K562 (cell line): ENCODE data around the gene IGF2BP1. TPM values are rescaled to one million over a fixed set of nuclear protein-coding genes. Genes with fewer than 3 reads are reported as not detected.

ENCODE experiments used
- BRCA1 ChIP-seq, 2 experiments: fragments of 450-650 bp in 1 of 2; sonication (generic) in 1 of 2; formaldehyde crosslinking in 1 of 2; IDR thresholded peaks; 2 replicates each; pipeline versions ENCODE4 v1.5.0 to v1.6.1; 2017 to 2020; ENCODE audit warnings: mild to moderate bottlenecking in 1 of 2, missing genetic modification reagents in 1 of 2
- ELF4 ChIP-seq: fragments of 450-650 bp; formaldehyde crosslinking; IDR thresholded peaks from 2 replicates; pipeline ENCODE4 v1.4.0; 2022; ENCODE audit warnings: missing genetic modification characterization
- GABPA ChIP-seq: fragments of 200-800 bp; sonication (Bioruptor generic); conservative IDR thresholded peaks from 2 replicates; pipeline ENCODE4 v1.6.1; 2016; ENCODE audit warnings: low read depth, missing genetic modification characterization, missing compliant biosample characterization
- ILK ChIP-seq: fragments of 450-650 bp; IDR thresholded peaks from 2 replicates; pipeline ENCODE4 v1.6.1; 2016; ENCODE audit warnings: missing genetic modification characterization, low read depth, mild to moderate bottlenecking, missing compliant biosample characterization, moderate library complexity, borderline replicate concordance
- KHSRP ChIP-seq: fragments of 450-650 bp; IDR thresholded peaks from 2 replicates; pipeline ENCODE4 v1.6.1; 2017
- MAFG ChIP-seq: fragments of 450-650 bp; conservative IDR thresholded peaks from 2 replicates; pipeline ENCODE4 v1.6.1; 2016; ENCODE audit warnings: missing genetic modification characterization, missing compliant biosample characterization
- MCM5 ChIP-seq: fragments of 450-650 bp; IDR thresholded peaks from 2 replicates; pipeline ENCODE4 v1.6.1; 2016; ENCODE audit warnings: low read depth
- NFXL1 ChIP-seq: fragments of 450-650 bp; formaldehyde crosslinking; IDR thresholded peaks from 2 replicates; pipeline ENCODE4 v1.4.0; 2021; ENCODE audit warnings: mild to moderate bottlenecking
- PATZ1 ChIP-seq: fragments of 250-450 bp; sonication (Bioruptor Pico); IDR thresholded peaks from 2 replicates; pipeline ENCODE4 v1.5.0; 2020; ENCODE audit warnings: mild to moderate bottlenecking, borderline replicate concordance
- PHTF2 ChIP-seq: fragments of 250-450 bp; sonication (Bioruptor Pico); IDR thresholded peaks from 2 replicates; pipeline ENCODE4 v1.5.0; 2021; ENCODE audit warnings: mild to moderate bottlenecking
- TRIM24 ChIP-seq, 2 experiments: fragments of 450-650 bp; IDR thresholded peaks; 2 replicates each; pipeline ENCODE4 v1.6.1; 2016
- ZBTB2 ChIP-seq: fragments of 450-650 bp; IDR thresholded peaks from 2 replicates; pipeline ENCODE4 v1.6.1; 2016; ENCODE audit warnings: antibody characterized with exemption
- ZC3H4 ChIP-seq: sonication (generic); formaldehyde crosslinking; IDR thresholded peaks from 2 replicates; pipeline ENCODE4 v1.9.0; 2021; ENCODE audit warnings: missing genetic modification reagents, borderline replicate concordance
- ZFX ChIP-seq: sonication (generic); formaldehyde crosslinking; IDR thresholded peaks from 2 replicates; pipeline ENCODE4 v1.8.0; 2022; ENCODE audit warnings: mild to moderate bottlenecking, missing genetic modification reagents, moderate library complexity
- ZNF143 ChIP-seq: sonication (generic); formaldehyde crosslinking; IDR thresholded peaks from 2 replicates; pipeline ENCODE4 v1.9.0; 2022; ENCODE audit warnings: mild to moderate bottlenecking, missing genetic modification reagents
- ZNF165 ChIP-seq: fragments of 250-450 bp; sonication (Bioruptor Pico); IDR thresholded peaks from 2 replicates; pipeline ENCODE4 v1.4.0; 2020; ENCODE audit warnings: borderline replicate concordance
- ZNF699 ChIP-seq: fragments of 250-450 bp; sonication (Bioruptor Pico); IDR thresholded peaks from 2 replicates; pipeline ENCODE4 v1.8.0; 2021; ENCODE audit warnings: mild to moderate bottlenecking, moderate library complexity; ENCODE audit not compliant: insufficient replicate concordance
- ZNF740 ChIP-seq, 3 experiments: fragments of 200-800 bp in 1 of 3; sonication (Bioruptor generic) in 1 of 3; sonication (generic) in 1 of 3; formaldehyde crosslinking in 1 of 3; IDR thresholded peaks; 2 replicates each; pipeline versions ENCODE4 v1.6.1 to v1.8.0; 2016 to 2022; ENCODE audit warnings: mild to moderate bottlenecking in 2 of 3, missing compliant biosample characterization in 2 of 3, missing genetic modification characterization in 2 of 3, missing genetic modification reagents in 1 of 3
- polyA plus RNA-seq, 8 experiments: library from polyadenylated mRNA; depleted of rRNA in 4 of 8; stranded (reverse) in 5 of 8; unstranded in 3 of 8; fragments of >200 nt; fragmentation: Nextera tagmentation in 2 of 8; fragmentation: Illumina TruSeq in 1 of 8; extraction: Ambion mirVana in 2 of 8; extraction: Trizol in 1 of 8; gene quantifications; 2 replicates each; pipeline versions ENCODE4 v1.2.1 to v1.2.3, GENCODE V29; 2011 to 2014; ENCODE audit warnings: inconsistent platforms in 1 of 8, missing spikeins in 1 of 8
- total RNA-seq, 7 experiments: library from RNA; depleted of rRNA in 6 of 7; stranded (reverse); fragments of >200 nt in 6 of 7; fragmentation: Illumina TruSeq in 2 of 7; extraction: Trizol in 2 of 7; gene quantifications; 2 replicates each; pipeline versions ENCODE4 v1.2.1 to v1.2.3, GENCODE V29; 2011 to 2021; ENCODE audit warnings: low replicate concordance in 1 of 7
- TF ChIP-seq, protein P1 (sequence below): sonication (generic); formaldehyde crosslinking; IDR thresholded peaks from 2 replicates; pipeline ENCODE4 v1.8.0; 2022; ENCODE audit warnings: mild to moderate bottlenecking, missing genetic modification reagents

IGF2BP1 gene
- total and polyA plus RNA-seq, 9 of the 15 experiments (the other 6 are each of a cell fraction or from before 2014, with no cell fraction given), result 13.0 to 318 (median 53.6) TPM

DNA sequence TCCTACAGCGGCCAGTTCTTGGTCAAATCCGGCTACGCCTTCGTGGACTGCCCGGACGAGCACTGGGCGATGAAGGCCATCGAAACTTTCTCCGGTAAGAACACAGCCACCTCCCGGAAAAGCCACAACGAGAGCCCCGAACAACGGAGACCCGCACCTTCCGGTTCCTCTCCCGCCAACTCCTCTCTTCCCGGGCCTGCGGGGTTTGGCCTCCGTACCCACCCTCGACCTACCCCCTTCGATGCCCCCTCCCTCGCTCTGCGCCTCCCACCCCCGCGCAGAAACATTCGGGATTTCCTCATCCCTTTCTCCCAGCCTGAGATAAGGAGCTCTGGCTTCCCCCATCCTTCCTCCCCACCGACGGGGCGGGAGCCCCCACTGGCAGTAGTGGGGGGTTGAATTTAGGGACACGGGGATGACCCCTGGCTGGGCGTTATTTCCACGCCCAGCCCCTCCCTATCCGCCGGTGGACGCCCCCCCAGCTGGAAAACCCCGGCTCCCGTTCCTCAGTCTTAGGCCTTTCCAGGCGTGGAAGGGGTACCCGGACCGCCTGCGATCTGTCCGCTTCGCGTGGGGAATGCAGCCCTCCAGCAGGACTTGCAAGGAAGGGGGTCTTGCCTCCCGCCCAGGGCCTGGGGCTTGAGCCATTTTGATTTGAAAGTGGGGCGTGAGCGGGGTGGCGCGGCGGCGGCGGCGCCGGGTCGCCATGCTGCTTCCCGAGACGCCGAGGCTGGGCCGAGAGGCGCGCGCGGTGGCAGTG lies 822 bp downstream of the IGF2BP1 start (continued):
- TF ChIP-seq GABPA (tag), result peak; percentile 71
- TF ChIP-seq ZFX (CRISPR knock-in tag), result peak; percentile 74
- no peak for TF ChIP-seq MCM5
- TF ChIP-seq KHSRP, result no peak
- no peak for TF ChIP-seq MAFG (tag)
- no peak for TF ChIP-seq NFXL1 (CRISPR knock-in tag)
- no peak for TF ChIP-seq PHTF2 (CRISPR knock-in tag)
- no peak for TF ChIP-seq ELF4 (CRISPR knock-in tag)
- TF ChIP-seq ILK (tag), result no peak
- no peak for TF ChIP-seq ZNF699 (CRISPR knock-in tag)
- TF ChIP-seq ZNF740 (CRISPR knock-in tag; IDR thresholded peaks at IDR 0.05), result peak; percentile 78; the same call in 1 of the 2 replicates
- peak in 1 of 2 experiments; percentile 74; a peak in 1 of 4 replicates for TF ChIP-seq ZNF740 (tag; IDR thresholded peaks at IDR 0.05)
- peak; percentile 32; the same call in 1 of the 2 replicates for TF ChIP-seq PATZ1
- TF ChIP-seq, protein P1, sequence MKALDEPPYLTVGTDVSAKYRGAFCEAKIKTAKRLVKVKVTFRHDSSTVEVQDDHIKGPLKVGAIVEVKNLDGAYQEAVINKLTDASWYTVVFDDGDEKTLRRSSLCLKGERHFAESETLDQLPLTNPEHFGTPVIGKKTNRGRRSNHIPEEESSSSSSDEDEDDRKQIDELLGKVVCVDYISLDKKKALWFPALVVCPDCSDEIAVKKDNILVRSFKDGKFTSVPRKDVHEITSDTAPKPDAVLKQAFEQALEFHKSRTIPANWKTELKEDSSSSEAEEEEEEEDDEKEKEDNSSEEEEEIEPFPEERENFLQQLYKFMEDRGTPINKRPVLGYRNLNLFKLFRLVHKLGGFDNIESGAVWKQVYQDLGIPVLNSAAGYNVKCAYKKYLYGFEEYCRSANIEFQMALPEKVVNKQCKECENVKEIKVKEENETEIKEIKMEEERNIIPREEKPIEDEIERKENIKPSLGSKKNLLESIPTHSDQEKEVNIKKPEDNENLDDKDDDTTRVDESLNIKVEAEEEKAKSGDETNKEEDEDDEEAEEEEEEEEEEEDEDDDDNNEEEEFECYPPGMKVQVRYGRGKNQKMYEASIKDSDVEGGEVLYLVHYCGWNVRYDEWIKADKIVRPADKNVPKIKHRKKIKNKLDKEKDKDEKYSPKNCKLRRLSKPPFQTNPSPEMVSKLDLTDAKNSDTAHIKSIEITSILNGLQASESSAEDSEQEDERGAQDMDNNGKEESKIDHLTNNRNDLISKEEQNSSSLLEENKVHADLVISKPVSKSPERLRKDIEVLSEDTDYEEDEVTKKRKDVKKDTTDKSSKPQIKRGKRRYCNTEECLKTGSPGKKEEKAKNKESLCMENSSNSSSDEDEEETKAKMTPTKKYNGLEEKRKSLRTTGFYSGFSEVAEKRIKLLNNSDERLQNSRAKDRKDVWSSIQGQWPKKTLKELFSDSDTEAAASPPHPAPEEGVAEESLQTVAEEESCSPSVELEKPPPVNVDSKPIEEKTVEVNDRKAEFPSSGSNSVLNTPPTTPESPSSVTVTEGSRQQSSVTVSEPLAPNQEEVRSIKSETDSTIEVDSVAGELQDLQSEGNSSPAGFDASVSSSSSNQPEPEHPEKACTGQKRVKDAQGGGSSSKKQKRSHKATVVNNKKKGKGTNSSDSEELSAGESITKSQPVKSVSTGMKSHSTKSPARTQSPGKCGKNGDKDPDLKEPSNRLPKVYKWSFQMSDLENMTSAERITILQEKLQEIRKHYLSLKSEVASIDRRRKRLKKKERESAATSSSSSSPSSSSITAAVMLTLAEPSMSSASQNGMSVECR (CRISPR knock-in tag), result 0 out of 2 replicates have a peak, but pooled peaks have one; percentile 50
- 0 out of 2 replicates have a peak, but pooled peaks have one; percentile 22 for TF ChIP-seq ZBTB2
- no peak for TF ChIP-seq ZC3H4 (CRISPR knock-in tag)
- no peak for TF ChIP-seq ZNF143 (CRISPR knock-in tag)
- no peak for TF ChIP-seq TRIM24 (IDR thresholded peaks at IDR 0.05)
- TF ChIP-seq ZNF165 (CRISPR knock-in tag), result no peak
- TF ChIP-seq BRCA1 (IDR thresholded peaks at IDR 0.05), result no peak
- no peak for TF ChIP-seq BRCA1 (CRISPR knock-in tag; IDR thresholded peaks at IDR 0.05)
